ENCODE measurements around the gene OR4D2. TPM values are rescaled to one million over a fixed set of nuclear protein-coding genes. Genes with fewer than 3 reads are reported as not detected.

Gene OR4D2
- total and polyA plus RNA-seq, 2 of the 13 experiments (the other 11 are each of a cell fraction or from before 2014, with no cell fraction given), result not detected

DNA sequence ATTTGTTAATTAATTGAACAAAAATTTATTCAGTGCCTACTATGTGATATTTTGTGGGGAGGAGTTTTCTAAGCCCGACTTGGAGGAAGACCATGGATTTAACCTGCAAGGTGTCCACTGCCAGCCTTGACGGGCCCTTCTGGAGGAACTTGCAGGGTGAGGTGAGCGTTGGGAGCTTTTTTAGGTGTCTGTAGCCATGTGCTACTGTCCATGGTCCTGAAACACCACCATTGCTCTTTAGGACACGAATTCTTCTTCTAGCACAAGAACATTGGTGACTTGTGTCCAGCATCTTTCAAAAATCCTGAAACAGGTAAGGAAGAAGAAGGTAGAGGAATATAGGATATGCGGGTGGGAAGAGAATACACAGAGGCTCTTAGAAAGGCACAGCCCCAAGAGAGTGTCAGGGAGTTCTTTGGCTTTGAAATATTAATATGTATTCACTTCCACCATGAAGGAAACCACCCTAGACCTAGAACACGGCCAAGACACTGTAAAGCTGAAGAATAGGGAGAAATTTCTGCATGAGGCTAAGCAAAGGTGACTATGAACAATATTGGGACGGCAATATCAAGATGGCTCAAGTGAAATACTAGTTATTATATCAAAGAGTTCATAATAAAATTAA lies 46.5 kb upstream of the OR4D2 start (continued):
- TF ChIP-seq, protein P1, sequence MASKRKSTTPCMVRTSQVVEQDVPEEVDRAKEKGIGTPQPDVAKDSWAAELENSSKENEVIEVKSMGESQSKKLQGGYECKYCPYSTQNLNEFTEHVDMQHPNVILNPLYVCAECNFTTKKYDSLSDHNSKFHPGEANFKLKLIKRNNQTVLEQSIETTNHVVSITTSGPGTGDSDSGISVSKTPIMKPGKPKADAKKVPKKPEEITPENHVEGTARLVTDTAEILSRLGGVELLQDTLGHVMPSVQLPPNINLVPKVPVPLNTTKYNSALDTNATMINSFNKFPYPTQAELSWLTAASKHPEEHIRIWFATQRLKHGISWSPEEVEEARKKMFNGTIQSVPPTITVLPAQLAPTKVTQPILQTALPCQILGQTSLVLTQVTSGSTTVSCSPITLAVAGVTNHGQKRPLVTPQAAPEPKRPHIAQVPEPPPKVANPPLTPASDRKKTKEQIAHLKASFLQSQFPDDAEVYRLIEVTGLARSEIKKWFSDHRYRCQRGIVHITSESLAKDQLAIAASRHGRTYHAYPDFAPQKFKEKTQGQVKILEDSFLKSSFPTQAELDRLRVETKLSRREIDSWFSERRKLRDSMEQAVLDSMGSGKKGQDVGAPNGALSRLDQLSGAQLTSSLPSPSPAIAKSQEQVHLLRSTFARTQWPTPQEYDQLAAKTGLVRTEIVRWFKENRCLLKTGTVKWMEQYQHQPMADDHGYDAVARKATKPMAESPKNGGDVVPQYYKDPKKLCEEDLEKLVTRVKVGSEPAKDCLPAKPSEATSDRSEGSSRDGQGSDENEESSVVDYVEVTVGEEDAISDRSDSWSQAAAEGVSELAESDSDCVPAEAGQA (IDR thresholded peaks at IDR 0.05; ENCODE audit: low read depth), result no peak
- TF ChIP-seq, protein P1 (CRISPR knock-in tag; IDR thresholded peaks at IDR 0.05; ENCODE audit: borderline replicate concordance), result no peak
- TF ChIP-seq AHR (CRISPR knock-in tag; IDR thresholded peaks at IDR 0.05), result 0 out of 2 replicates have a peak, but pooled peaks have one; percentile 61
- TF ChIP-seq, protein P2, sequence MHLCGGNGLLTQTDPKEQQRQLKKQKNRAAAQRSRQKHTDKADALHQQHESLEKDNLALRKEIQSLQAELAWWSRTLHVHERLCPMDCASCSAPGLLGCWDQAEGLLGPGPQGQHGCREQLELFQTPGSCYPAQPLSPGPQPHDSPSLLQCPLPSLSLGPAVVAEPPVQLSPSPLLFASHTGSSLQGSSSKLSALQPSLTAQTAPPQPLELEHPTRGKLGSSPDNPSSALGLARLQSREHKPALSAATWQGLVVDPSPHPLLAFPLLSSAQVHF (CRISPR knock-in tag; IDR thresholded peaks at IDR 0.05), result no peak
- 0 out of 2 replicates have a peak, but pooled peaks have one; percentile 39 for TF ChIP-seq SATB2 (CRISPR knock-in tag; IDR thresholded peaks at IDR 0.05)
- TF ChIP-seq ZNF563 (CRISPR knock-in tag; IDR thresholded peaks at IDR 0.05), result no peak
- peak; percentile 56; the same call in 1 of the 2 replicates for TF ChIP-seq FOXK1 (CRISPR knock-in tag; IDR thresholded peaks at IDR 0.05; ENCODE audit: borderline replicate concordance, low read depth)
- TF ChIP-seq HCFC1 (IDR thresholded peaks at IDR 0.05; ENCODE audit: low read depth, low read length), result no peak
- TF ChIP-seq ZNF550 (CRISPR knock-in tag; IDR thresholded peaks at IDR 0.05; ENCODE audit: borderline replicate concordance), result no peak
- peak; percentile 67 for TF ChIP-seq ELF3 (CRISPR knock-in tag; IDR thresholded peaks at IDR 0.05)
- TF ChIP-seq, protein P3, sequence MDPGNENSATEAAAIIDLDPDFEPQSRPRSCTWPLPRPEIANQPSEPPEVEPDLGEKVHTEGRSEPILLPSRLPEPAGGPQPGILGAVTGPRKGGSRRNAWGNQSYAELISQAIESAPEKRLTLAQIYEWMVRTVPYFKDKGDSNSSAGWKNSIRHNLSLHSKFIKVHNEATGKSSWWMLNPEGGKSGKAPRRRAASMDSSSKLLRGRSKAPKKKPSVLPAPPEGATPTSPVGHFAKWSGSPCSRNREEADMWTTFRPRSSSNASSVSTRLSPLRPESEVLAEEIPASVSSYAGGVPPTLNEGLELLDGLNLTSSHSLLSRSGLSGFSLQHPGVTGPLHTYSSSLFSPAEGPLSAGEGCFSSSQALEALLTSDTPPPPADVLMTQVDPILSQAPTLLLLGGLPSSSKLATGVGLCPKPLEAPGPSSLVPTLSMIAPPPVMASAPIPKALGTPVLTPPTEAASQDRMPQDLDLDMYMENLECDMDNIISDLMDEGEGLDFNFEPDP (CRISPR knock-in tag; conservative IDR thresholded peaks at IDR 0.05), result no peak
- TF ChIP-seq BRCA1 (CRISPR knock-in tag; IDR thresholded peaks at IDR 0.05), result no peak; the same call in 1 of the 2 replicates
- TF ChIP-seq ZC3H4 (CRISPR knock-in tag; IDR thresholded peaks at IDR 0.05; ENCODE audit: borderline replicate concordance), result no peak
- no peak for TF ChIP-seq ZNF776 (CRISPR knock-in tag; IDR thresholded peaks at IDR 0.05)
- TF ChIP-seq SMYD3 (CRISPR knock-in tag; IDR thresholded peaks at IDR 0.05), result peak; percentile 20; the same call in 1 of the 2 replicates
- TF ChIP-seq CBX5 (CRISPR knock-in tag; IDR thresholded peaks at IDR 0.05; ENCODE audit: borderline replicate concordance), result no peak
- TF ChIP-seq XRCC5 (optimal IDR thresholded peaks at IDR 0.05; ENCODE audit: low read length), result peak; percentile 28
- TF ChIP-seq CBX2 (IDR thresholded peaks at IDR 0.05; ENCODE audit: low read depth, low read length), result no peak
- TF ChIP-seq CBX2 (CRISPR knock-in tag; IDR thresholded peaks at IDR 0.05; ENCODE audit: low read depth), result no peak
- no peak for TF ChIP-seq GTF3A (CRISPR knock-in tag; conservative IDR thresholded peaks at IDR 0.05)
- TF ChIP-seq ZKSCAN1 (IDR thresholded peaks at IDR 0.05; ENCODE audit: low read length), result no peak
- no peak for TF ChIP-seq MAZ (IDR thresholded peaks at IDR 0.05; ENCODE audit: borderline replicate concordance, low read depth, low read length)
- 0 out of 2 replicates have a peak, but pooled peaks have one; percentile 54 for TF ChIP-seq MAZ (CRISPR knock-in tag; IDR thresholded peaks at IDR 0.05; ENCODE audit: low read depth)
- no peak for TF ChIP-seq ZNF20 (CRISPR knock-in tag; IDR thresholded peaks at IDR 0.05)
- peak; percentile 45; the same call in 1 of the 2 replicates for TF ChIP-seq HDAC1 (CRISPR knock-in tag; IDR thresholded peaks at IDR 0.05)

Measured in HepG2 (cell line).